Fibroblast of pulmonary artery (primary cell): ENCODE data around the gene CIBAR2.

Experiments
- DNase-seq: peaks from one replicate; pipeline ENCODE4 v3.0.0-alpha.2; 2010; ENCODE audit warnings: low read depth
- H3K4me3 ChIP-seq: replicated peaks from 2 replicates; pipeline ENCODE4 v1.5.1; 2011; ENCODE audit warnings: low read depth, mild to moderate bottlenecking, control low read depth, low read length, moderate library complexity
- TF ChIP-seq, protein P1 (sequence below): IDR thresholded peaks from 2 replicates; pipeline ENCODE4 v1.5.1; 2011; ENCODE audit warnings: mild to moderate bottlenecking, control low read depth, low read length, inconsistent platforms; ENCODE audit errors: missing control alignments

CIBAR2 gene

DNA sequence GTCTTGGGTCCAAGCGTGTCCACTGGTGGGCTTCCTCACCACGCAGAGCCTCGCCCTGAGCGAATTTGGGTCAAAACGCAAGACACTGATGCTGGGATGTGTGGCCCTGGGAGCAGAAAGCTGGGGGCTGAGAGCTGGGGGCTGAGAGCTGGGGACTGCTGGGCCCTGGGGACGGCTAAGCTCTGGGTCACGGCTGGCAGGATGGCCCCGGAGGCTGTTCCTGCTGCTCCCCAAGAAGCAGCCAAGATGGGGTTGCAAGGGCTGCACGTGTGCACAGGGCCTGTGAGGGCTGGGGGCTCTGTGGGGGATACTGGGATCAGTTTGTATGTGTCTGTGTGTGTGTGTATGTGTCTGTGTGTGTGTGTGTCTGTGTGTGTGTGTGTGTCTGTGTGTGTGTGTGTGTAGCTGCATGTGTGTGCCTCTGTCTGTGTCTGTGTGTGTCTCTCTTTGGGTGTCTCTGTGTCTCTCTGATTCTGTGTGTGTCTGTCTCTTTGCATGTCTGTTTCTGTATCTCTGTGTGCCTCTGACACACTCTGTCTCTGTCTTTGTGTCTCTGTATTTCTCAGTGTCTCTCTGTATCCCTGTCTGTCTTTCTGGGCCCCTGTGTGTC is 38.2 kb upstream of the CIBAR2 start:
- no peak overlapping the region for H3K4me3 ChIP-seq
- TF ChIP-seq, protein P1, sequence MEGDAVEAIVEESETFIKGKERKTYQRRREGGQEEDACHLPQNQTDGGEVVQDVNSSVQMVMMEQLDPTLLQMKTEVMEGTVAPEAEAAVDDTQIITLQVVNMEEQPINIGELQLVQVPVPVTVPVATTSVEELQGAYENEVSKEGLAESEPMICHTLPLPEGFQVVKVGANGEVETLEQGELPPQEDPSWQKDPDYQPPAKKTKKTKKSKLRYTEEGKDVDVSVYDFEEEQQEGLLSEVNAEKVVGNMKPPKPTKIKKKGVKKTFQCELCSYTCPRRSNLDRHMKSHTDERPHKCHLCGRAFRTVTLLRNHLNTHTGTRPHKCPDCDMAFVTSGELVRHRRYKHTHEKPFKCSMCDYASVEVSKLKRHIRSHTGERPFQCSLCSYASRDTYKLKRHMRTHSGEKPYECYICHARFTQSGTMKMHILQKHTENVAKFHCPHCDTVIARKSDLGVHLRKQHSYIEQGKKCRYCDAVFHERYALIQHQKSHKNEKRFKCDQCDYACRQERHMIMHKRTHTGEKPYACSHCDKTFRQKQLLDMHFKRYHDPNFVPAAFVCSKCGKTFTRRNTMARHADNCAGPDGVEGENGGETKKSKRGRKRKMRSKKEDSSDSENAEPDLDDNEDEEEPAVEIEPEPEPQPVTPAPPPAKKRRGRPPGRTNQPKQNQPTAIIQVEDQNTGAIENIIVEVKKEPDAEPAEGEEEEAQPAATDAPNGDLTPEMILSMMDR = no peak
- no peak for DNase-seq

- no peak overlapping the region for H3K4me3 ChIP-seq
- TF ChIP-seq, protein P1 = no peak
- DNase-seq = no peak
Observed at GRCh38 chr16:85149776-85150175, 37.5 kb upstream of the CIBAR2 start.

- TF ChIP-seq, protein P1 = no peak
- DNase-seq = peak; percentile 50
- no peak overlapping the region for H3K4me3 ChIP-seq
Observed at GRCh38 chr16:85148931-85149330, 36.7 kb upstream of the CIBAR2 start.

DNA sequence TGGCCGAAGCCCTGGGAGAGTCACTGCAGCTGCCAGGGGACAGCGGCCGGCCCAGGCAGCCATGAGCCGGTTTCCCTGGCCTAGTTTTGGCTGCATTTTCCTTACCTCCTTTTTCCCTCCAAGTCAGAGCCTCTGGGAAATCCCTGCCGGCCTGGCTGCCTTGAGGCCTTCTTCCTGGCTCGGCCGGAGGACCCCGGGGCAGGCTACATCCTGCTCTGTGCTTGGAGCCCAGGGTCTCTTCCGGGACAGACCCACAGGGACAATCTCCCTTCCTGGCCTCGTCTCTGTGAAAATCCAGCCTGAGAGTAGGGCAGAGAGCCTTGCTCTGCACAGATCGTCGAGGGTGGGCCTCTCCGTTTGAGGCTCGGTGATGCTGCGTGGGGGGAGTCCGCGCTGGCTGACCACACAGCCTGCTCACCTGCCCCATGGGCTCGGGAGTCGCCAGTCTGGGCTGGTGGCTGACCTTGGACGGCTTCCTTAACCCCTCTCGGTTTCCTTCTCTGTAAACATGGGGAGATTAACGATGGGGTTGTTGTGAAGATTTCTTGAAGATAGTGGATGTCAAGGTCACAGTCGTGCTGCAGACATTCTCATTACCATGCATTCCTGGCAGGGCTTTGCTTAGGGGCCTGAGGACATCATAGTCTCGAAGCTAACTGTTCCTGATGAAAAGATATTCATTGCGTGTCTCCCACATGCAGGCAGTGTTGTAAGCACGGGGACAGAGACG is 34.8 kb upstream of the CIBAR2 start:
- TF ChIP-seq, protein P1 = no peak

DNA sequence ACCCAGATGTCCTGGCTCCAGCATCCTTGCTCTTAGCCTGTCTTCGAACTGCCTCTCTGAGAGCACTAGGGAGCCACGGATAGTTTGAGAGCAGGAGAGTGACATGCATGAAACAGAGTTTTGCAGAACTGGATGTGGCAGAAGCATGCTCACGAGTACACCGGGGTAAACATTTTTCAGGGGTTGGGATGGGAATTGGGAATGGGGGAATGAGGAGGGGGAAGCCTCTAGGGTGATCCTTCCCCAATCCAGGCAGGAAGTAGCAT is 34.2 kb upstream of the CIBAR2 start:
- TF ChIP-seq, protein P1 = no peak
- DNase-seq = no peak
- no peak overlapping the region for H3K4me3 ChIP-seq

More for the DNA sequence above, 34.8 kb upstream of the CIBAR2 start:
- H3K4me3 ChIP-seq = no peak overlapping the region
- no peak for DNase-seq

DNA sequence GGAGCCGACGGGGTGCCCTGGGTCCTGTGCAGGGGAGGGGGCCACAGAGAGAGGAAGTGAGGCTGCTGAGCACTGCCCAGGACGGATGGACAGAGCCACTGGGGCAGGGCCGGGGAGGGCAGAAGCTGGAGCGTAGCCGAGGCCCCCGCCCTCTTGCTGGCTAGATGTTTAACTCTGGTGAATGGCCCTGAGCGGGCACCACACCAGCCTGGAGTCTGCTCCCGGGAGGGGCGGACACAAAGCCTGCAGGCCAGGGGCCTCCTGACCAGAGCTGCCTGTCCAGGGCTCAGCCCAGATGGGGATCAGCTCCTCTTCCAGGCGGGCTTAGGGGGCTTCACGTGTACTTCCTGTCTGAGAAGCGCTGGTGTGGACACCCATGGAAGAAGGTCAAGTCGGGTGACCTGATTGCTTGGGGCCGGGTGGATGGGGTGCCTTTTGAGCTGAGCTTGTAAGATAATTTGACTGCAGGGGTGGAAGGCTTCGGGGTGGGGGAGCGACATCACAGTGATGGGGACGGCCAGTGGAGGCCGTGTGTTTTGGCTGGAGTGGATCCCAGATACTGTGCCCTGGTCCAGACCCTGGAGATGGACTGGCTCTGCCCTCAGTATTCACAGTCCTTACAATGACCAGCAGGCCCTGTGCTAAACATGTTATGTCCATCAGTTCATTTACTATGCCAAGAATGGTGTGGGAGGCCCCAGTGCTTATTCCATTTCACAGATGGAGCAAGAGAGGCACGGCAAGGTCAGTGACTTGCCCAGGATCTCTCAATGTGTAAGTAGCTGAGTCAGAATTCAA is 33.7 kb upstream of the CIBAR2 start:
- no peak overlapping the region for H3K4me3 ChIP-seq
- no peak for DNase-seq
- TF ChIP-seq, protein P1 = no peak
